HEK293 (cell line): ENCODE data around the gene OXA1L.
A peak's percentile ranks its signal among the peaks of the same experiment; 100 is the strongest.

Experiments
- CTCF ChIP-seq: fragments of 450-650 bp; formaldehyde crosslinking; IDR thresholded peaks from 2 replicates; pipeline ENCODE4 v1.5.1; 2016; ENCODE audit warnings: missing biosample characterization, missing genetic modification characterization
- TCF7L2 ChIP-seq: IDR thresholded peaks from 2 replicates; pipeline ENCODE4 v1.6.1; 2011; ENCODE audit warnings: low read depth, mild to moderate bottlenecking, inconsistent platforms, low read length, moderate library complexity, borderline replicate concordance
- ZFP41 ChIP-seq: fragments of 450-650 bp; formaldehyde crosslinking; IDR thresholded peaks from 2 replicates; pipeline ENCODE4 v1.5.1; 2016; ENCODE audit warnings: missing biosample characterization, missing genetic modification characterization, borderline replicate concordance
- ZNF121 ChIP-seq: fragments of 450-650 bp; formaldehyde crosslinking; IDR thresholded peaks from 2 replicates; pipeline ENCODE4 v1.5.1; 2016; ENCODE audit warnings: missing biosample characterization, missing genetic modification characterization
- ZNF335 ChIP-seq: fragments of 450-650 bp; formaldehyde crosslinking; conservative IDR thresholded peaks from 2 replicates; pipeline ENCODE4 v1.5.1; 2016; ENCODE audit warnings: missing biosample characterization, missing genetic modification characterization

GRCh38 chr14:22766457-22767322 is at the start of gene OXA1L:
- TF ChIP-seq ZFP41 (tag by site-specific recombination) (no peak), CTCF (tag by site-specific recombination) (no peak), TCF7L2 (no peak), ZNF335 (peak; percentile 76), ZNF121 (tag by site-specific recombination) (no peak)
